GM12864 (cell line): ENCODE measurements around the gene CBX2.
"Not testable (repeated sequence)": the region's sequence is repeated elsewhere in the genome, so short reads cannot be mapped to it uniquely, and the experiment has no call there.

Source experiments
- DNase-seq: peaks from one replicate; pipeline ENCODE4 v3.0.0-alpha.2; 2011; ENCODE audit warnings: low read depth
- H3K4me3 ChIP-seq: 2 replicates; pipeline ENCODE4 v1.5.1; 2011; ENCODE audit warnings: mild to moderate bottlenecking, low read depth, low read length, control low read depth
- TF ChIP-seq, protein P1 (sequence below): IDR thresholded peaks from 2 replicates; pipeline ENCODE4 v1.5.1; 2011; ENCODE audit warnings: low read depth, mild to moderate bottlenecking, moderate library complexity, low read length, control low read depth, inconsistent platforms; ENCODE audit errors: missing control alignments

CBX2 gene

DNA sequence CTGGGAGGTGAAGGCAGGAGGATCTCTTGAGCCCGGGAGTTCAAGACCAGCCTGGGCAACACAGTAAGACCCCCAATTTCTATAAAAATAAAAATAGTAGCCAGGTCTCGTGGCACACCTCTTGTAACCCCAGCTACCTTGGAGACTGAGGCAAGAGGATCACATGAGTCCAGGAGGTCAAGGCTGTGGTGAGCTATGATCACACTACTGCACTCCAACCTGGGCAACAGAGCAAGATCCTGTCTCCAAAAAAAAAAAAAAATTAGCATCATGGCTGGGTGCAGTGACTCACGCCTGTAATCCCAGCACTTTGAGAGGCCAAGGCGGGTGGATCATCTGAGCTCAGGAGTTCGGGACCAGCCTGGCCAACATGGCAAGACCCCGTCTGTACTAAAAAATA, 6.7 kb upstream of the CBX2 start:
- H3K4me3 ChIP-seq: no peak overlapping the region
- DNase-seq: no peak
- TF ChIP-seq, protein P1, sequence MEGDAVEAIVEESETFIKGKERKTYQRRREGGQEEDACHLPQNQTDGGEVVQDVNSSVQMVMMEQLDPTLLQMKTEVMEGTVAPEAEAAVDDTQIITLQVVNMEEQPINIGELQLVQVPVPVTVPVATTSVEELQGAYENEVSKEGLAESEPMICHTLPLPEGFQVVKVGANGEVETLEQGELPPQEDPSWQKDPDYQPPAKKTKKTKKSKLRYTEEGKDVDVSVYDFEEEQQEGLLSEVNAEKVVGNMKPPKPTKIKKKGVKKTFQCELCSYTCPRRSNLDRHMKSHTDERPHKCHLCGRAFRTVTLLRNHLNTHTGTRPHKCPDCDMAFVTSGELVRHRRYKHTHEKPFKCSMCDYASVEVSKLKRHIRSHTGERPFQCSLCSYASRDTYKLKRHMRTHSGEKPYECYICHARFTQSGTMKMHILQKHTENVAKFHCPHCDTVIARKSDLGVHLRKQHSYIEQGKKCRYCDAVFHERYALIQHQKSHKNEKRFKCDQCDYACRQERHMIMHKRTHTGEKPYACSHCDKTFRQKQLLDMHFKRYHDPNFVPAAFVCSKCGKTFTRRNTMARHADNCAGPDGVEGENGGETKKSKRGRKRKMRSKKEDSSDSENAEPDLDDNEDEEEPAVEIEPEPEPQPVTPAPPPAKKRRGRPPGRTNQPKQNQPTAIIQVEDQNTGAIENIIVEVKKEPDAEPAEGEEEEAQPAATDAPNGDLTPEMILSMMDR: no peak

- H3K4me3 ChIP-seq, DNase-seq: not testable (repeated sequence)
Measured at GRCh38 chr17:79772726-79773125, 5.2 kb upstream of the CBX2 start.

DNA sequence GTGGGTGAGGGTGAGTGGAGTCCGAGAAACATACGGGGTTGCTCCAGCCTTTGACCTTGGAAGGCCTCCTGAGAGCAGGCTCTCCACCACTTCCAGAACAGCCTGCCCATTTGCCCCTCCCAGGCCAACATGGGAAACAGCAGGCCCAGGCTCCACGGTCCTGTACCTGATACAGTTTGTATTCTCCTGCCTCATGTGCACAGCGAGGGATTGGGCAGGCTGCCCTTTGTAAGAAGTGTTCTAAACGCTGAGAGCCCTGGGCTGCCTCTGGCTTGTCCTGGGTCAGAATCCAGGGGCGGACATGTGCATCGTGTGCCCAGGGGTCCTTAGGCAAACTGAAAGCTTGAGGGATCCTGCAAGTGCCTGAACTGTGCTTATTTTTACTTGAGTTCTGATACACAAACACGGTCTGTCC, 3.4 kb upstream of the CBX2 start:
- no peak overlapping the region for H3K4me3 ChIP-seq
- TF ChIP-seq, protein P1: no peak
- DNase-seq: no peak

DNA sequence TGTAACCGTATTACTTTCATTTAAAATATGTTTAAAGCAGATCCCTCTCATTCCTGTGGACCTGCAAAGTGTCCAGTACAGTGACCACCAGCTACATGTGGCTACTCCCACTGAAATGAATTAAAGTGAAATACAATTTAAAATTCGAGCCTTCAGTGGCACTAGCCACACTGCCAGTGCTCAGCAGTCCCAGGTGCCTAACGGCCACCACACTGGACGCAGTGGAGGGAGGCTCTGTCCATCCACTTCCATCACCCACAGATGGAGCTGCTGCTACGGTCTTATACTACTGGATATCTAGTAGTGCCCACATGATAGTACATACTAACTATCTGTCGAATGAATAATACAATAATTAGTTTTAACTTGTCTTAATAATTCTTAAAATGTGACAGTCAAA, 2.3 kb upstream of the CBX2 start:
- TF ChIP-seq, protein P1: no peak

DNA sequence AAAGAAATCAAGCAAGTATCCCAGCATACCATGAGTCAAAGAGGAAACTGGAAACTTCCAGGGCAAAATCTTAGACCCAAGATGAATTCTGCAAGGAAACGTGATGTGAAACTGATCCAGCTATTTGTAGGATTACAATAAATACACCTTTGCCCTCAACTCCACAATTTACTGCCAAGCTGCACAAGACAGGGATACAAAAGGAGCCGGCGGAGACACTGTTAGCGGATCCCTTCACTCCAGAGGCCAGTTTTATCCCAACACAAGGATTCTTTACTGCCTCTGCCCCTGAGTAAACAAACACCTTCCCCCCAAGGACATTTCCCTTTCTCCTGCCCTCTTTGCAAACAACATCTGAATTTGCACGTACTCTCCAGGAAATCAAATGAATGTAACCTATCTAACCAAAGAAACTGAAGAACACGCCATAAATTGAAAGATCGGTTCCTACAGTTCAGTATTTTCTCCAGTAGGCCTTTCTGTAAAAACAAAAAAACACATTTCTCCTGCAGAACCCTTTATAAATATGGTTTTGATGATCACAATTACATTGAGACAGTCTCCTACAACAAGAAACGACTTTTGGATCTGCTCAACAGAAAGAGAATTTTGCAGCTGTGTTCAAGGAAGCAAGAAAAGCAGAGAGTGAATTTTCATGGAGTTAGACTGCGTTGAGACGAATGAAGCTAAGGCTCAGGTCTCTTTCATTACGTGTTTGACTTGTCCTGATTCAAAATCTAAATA, 1.4 kb upstream of the CBX2 start:
- no peak overlapping the region for H3K4me3 ChIP-seq
- TF ChIP-seq, protein P1: no peak

More for the DNA sequence above, 2.3 kb upstream of the CBX2 start:
- H3K4me3 ChIP-seq: no peak overlapping the region
- DNase-seq: no peak

GRCh38 chr17:79777120-79777893, 641 bp upstream of the CBX2 start:
- peak overlapping the region; percentile 52 for H3K4me3 ChIP-seq
- TF ChIP-seq, protein P1: peak; percentile 16
- DNase-seq: no peak

More for the DNA sequence above, 1.4 kb upstream of the CBX2 start:
- no peak for DNase-seq

DNA sequence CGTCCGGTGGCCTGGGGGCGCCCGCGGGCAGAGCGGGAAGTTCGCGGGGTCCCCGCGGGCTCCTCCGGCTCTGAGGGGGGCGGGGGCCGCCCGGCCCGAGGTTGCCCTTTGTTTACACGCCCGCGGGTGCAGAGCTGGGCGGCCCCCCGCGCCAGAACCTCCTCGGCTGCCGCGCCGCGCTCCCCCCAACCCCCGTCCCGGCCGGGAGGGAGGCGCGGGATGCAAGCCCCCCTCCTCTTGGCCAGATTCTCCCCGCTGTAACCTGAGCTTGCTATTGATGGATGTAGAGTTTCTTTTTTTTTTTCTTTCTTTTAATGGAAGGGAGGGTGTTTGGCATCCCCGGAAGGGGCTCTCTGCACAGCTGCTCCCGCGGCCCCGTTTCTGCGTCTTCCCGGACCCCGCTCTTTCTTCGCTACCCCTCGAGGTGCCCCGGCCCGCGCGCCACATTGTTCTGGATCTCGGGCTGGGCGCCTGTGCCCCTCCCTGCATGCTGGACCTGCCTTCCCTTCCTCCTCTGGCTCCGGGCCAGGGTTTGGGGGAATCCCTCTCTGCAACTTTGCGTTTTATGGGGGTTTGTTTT, 646 bp downstream of the CBX2 start:
- TF ChIP-seq, protein P1: no peak
- H3K4me3 ChIP-seq: peak overlapping the region; percentile 54
- DNase-seq: no peak
